Upper lobe of left lung (tissue), 6 donors: ENCODE data around the gene NRIP3. TPM values are rescaled to one million over a fixed set of nuclear protein-coding genes. Genes with fewer than 3 reads are reported as not detected.

Experiments
- ATAC-seq, 2 donors: fragments of 200-7000 bp; cut with Tn5 transposase; one replicate each; pipeline ENCODE4 v1.9.1; 2022; ENCODE audit warnings: mild to moderate bottlenecking in 2 of 2, moderate library complexity in 2 of 2; ENCODE audit not compliant: low FRiP score in 2 of 2
- DNase-seq, 2 donors: peaks; one replicate each; pipeline ENCODE4 v3.0.0-alpha.2; 2019 to 2020
- H3K27ac ChIP-seq, 4 donors: fragments of 200-600 bp; sonication (generic); one replicate each; pipeline ENCODE4 v1.5.1; 2016 to 2019
- H3K27me3 ChIP-seq, 4 donors: fragments of 200-600 bp; sonication (generic); one replicate each; pipeline ENCODE4 v1.5.1; 2017 to 2019
- H3K36me3 ChIP-seq, 4 donors: fragments of 200-600 bp; sonication (generic); one replicate each; pipeline ENCODE4 v1.5.1; 2016 to 2019
- H3K4me1 ChIP-seq, 4 donors: fragments of 200-600 bp; sonication (generic); one replicate each; pipeline ENCODE4 v1.5.1; 2018 to 2019
- H3K4me3 ChIP-seq, 4 donors: fragments of 200-600 bp; sonication (generic); one replicate each; pipeline ENCODE4 v1.5.1; 2017 to 2019; ENCODE audit warnings: mild to moderate bottlenecking in 2 of 4, moderate library complexity in 1 of 4
- H3K9me3 ChIP-seq, 4 donors: fragments of 200-600 bp; sonication (generic); one replicate each; pipeline ENCODE4 v1.5.1; 2018 to 2019
- CTCF ChIP-seq, 6 experiments: fragments of 450-650 bp in 4 of 6; fragments of 200-600 bp in 2 of 6; sonication (generic) in 2 of 6; IDR thresholded peaks; one replicate each; pipeline ENCODE4 v1.5.1; 2016 to 2019; ENCODE audit warnings: antibody characterized with exemption in 6 of 6
- EP300 ChIP-seq, 4 donors: sonication (generic); formaldehyde crosslinking; IDR thresholded peaks; one replicate each; pipeline ENCODE4 v1.5.1; 2017; ENCODE audit warnings: antibody characterized with exemption in 4 of 4, control low read depth in 2 of 4
- POLR2A ChIP-seq, 4 donors: fragments of 450-650 bp; IDR thresholded peaks; one replicate each; pipeline ENCODE4 v1.5.1; 2016 to 2017; ENCODE audit warnings: antibody characterized with exemption in 4 of 4, mild to moderate bottlenecking in 2 of 4
- POLR2AphosphoS5 ChIP-seq, 2 donors: sonication (generic); formaldehyde crosslinking; IDR thresholded peaks; one replicate each; pipeline ENCODE4 v1.5.1; 2017; ENCODE audit warnings: antibody characterized with exemption in 2 of 2
- WGBS, 2 donors: methylation state at CpG; one replicate each; pipeline ENCODE4 v1.1.5; 2017 to 2018; 5-methylcytosine and 5-hydroxymethylcytosine counted together
- total RNA-seq, 6 donors: library from RNA; depleted of rRNA in 4 of 6; stranded (reverse); fragments of >200 nt in 4 of 6; gene quantifications; one replicate each; pipeline versions ENCODE4 v1.1.0 to v1.2.1, GENCODE V29; 2016 to 2021
- donor health status: DM: no; HTN: no; CAD: no; lungs with moderate emphysema.
- donor health status: DM: no; HTN: yes; CAD: no; lungs with severe emphysema.

Gene NRIP3
- total RNA-seq, 6 donors from 2014 or later = under 0.01 to 5.5 (median 0.87) TPM

- Histone ChIP-seq H3K36me3 (peaks cover 0 to under 1% (median 0%) of the 10 kb centered on the region in 4 donors), H3K27me3 (no peaks in the 10 kb centered on the region), H3K9me3 (no peaks in the 10 kb centered on the region), H3K4me3 (no peak overlapping the region), H3K27ac (no peak overlapping the region), H3K4me1 (peaks cover 15 to 24% (median 19%) of the 10 kb centered on the region in 4 donors)
- DNase-seq (no peak), ATAC-seq (no peak)
- WGBS, 2 donors = 83 to 88% methylated on average over 8 of the region's 8 CpGs
- TF ChIP-seq EP300 (IDR thresholded peaks at IDR 0.05) (no peak), POLR2A (IDR thresholded peaks at IDR 0.05) (no peak), POLR2AphosphoS5 (IDR thresholded peaks at IDR 0.05) (no peak), CTCF (IDR thresholded peaks at IDR 0.05) (no peak)
These were observed 36.6 kb downstream of the NRIP3 start for GRCh38 chr11:8967184-8967583.

- Histone ChIP-seq H3K9me3 (no peaks in the 10 kb centered on the region), H3K27ac (peak within 1 kb of the TSS; percentile 94 to 98 (median 96)), H3K4me1 (peaks cover 27 to 40% (median 30%) of the 10 kb centered on the region in 4 donors), H3K4me3 (peak within 1 kb of the TSS; percentile 72 to 95 (median 80)), H3K27me3 (no peaks in the 10 kb centered on the region), H3K36me3 (peaks cover 0 to 4% (median 0%) of the 10 kb centered on the region in 4 donors)
- WGBS, 2 donors = 1 to 2% methylated on average over 6 to 33 of the region's 67 CpGs
- ATAC-seq (peak; percentile 97 to 98), DNase-seq (peak; percentile 94 to 97)
- TF ChIP-seq CTCF (IDR thresholded peaks at IDR 0.05) = peak in 2 of 6 experiments; percentile 15 to 17
- peak in 3 of 4 donors; percentile 78 to 96 (median 92) for TF ChIP-seq POLR2A (IDR thresholded peaks at IDR 0.05)
- no peak for TF ChIP-seq EP300 (IDR thresholded peaks at IDR 0.05)
- TF ChIP-seq POLR2AphosphoS5 (IDR thresholded peaks at IDR 0.05) = peak; percentile 89 to 92
These were observed 39.2 kb downstream of the NRIP3 start, which contains the start of gene TMEM9B for GRCh38 chr11:8964324-8965320. Gene TMEM9B, minus strand, starts transcription at chr11:8964442. Its CDS starts 129 bp downstream, at chr11:8964313.

- Histone ChIP-seq H3K27me3 (no peaks in the 10 kb centered on the region), H3K27ac (peak overlapping the region; percentile 94 to 98 (median 96)), H3K36me3 (peaks cover 0 to 4% (median 0%) of the 10 kb centered on the region in 4 donors), H3K4me3 (peak overlapping the region; percentile 72 to 95 (median 80)), H3K4me1 (peaks cover 34 to 45% (median 36%) of the 10 kb centered on the region in 4 donors), H3K9me3 (no peaks in the 10 kb centered on the region)
- 3 to 6% methylated on average over 19 to 33 of the region's 39 CpGs for WGBS, 2 donors
- DNase-seq = peak in 1 of 2 donors; percentile 91
- TF ChIP-seq EP300 (IDR thresholded peaks at IDR 0.05) = no peak
- TF ChIP-seq CTCF (IDR thresholded peaks at IDR 0.05) = no peak
- TF ChIP-seq POLR2A (IDR thresholded peaks at IDR 0.05) = no peak
- peak; percentile 80 to 85 for ATAC-seq
These were observed 40.1 kb downstream of the NRIP3 start for GRCh38 chr11:8963569-8964323.

GRCh38 chr11:8962841-8963240 is 41.0 kb downstream of the NRIP3 start:
- no peaks in the 10 kb centered on the region for H3K27me3 ChIP-seq
- peaks cover 0 to 4% (median 0%) of the 10 kb centered on the region in 4 donors for H3K36me3 ChIP-seq
- 16 to 25% methylated on average over 2 of the region's 2 CpGs for WGBS, 2 donors
- H3K27ac ChIP-seq = peak overlapping the region in 3 of 4 donors; percentile 94 to 98 (median 96)
- H3K9me3 ChIP-seq = no peaks in the 10 kb centered on the region
- ATAC-seq (no peak), DNase-seq (no peak)
- peaks cover 34 to 45% (median 37%) of the 10 kb centered on the region in 4 donors for H3K4me1 ChIP-seq
- peak overlapping the region in 2 of 4 donors; percentile 78 to 81 for H3K4me3 ChIP-seq
- TF ChIP-seq POLR2AphosphoS5 (IDR thresholded peaks at IDR 0.05) (no peak), POLR2A (IDR thresholded peaks at IDR 0.05) (no peak), CTCF (IDR thresholded peaks at IDR 0.05) (no peak), EP300 (IDR thresholded peaks at IDR 0.05) (no peak)
